ENCODE results near the gene NACC1.
"Not testable (repeated sequence)": the region's sequence is repeated elsewhere in the genome, so short reads cannot be mapped to it uniquely, and the experiment has no call there.

Gene NACC1

DNA sequence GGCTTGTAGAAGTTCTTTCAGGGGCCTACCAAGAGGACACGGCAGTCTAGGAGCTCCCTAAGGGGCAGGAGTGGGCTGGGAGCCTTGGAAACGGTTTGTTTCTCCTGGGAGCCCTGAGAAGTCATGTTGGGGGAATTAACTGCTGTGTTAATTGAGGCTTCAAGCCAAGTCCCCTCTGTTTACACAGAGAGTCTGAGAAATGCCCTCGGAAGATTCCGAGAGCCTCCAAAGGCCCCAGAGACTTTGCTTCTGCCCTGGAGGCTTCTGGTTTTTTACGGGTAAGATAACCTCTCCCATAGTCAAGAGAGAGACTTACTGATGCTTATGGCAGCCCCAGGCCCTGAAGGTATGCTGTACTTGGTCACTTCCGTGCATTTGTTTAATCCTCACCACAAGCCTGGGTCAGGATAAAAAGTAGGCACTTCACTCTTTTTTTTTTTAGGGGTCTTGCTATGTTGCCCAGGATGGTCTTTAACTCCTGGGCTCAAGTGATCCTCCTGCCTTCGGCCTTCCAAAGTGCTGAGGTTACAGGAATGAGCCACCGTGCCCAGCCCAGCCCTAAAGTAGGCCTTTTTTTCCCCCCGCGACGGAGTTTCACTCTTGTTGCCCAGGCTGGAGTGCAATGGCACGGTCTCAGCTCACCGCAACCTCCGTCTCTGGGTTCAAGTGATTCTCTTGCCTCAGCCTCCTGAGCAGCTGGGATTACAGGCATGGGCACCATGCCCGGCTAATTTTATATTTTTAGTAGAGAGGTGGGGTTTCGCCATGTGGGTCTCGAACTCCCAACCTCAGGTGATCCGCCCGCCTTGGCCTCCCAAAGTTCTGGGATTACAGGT, 47.3 kb downstream of the NACC1 start:
- DNase-seq = no peak

DNA sequence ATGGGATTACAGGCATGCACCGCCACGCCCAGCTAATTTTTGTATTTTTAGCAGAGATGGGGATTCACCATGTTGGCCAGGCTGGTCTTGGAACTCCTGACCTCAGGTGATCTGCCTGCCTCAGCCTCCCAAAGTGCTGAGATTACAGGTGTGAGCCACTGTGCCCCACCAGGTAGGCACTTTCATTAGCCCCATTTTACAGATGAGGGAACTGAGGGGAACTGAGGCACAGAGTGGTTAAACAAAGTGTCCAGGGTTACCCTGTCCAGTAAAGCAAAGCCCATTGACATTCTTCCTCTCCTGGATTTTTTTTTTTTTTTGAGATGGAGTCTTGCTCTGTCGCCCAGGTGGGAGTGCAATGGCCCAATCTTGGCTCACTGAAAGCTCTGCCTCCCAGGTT, 48.1 kb downstream of the NACC1 start:
- DNase-seq = not testable (repeated sequence)

DNA sequence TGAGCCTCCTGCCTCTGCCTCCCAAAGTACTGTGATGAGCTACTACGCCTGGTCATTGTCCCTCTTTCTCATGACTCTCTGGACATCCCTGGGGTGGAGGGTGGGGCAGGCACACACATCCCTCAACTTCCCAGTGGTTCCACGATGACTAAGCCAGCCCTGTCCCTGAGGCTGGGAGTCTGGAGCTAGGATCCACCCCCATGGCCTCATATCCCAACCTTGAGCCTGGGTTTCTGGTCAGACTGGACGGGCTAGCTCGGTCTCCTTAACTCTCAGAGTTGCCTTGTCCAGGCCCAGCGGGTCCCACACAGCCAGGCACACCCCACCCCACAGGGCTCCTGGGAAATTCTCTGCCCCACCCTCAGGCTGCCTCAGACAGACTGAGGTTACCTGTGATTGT, 51.7 kb downstream of the NACC1 start:
- DNase-seq = no peak

DNA sequence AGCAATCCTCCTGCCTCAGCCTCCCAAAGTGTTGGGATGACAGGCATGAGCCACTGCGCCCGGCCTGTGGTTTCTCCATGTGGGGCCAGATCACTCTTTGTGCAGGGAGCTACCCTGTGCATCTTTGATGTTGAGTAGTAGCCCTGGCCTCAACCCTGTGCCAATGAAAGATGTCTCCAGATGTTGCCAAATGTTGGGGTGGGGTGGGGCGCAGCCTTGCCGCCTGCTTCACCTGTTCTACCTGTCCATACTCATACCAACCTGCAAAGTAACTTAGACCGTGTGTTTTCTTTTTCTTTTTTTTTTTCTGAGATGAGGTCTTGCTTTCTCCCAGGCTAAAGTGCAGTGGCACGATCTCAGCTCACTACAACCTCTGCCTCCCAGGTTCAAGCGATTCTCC, 53.1 kb downstream of the NACC1 start:
- no peak for DNase-seq

DNA sequence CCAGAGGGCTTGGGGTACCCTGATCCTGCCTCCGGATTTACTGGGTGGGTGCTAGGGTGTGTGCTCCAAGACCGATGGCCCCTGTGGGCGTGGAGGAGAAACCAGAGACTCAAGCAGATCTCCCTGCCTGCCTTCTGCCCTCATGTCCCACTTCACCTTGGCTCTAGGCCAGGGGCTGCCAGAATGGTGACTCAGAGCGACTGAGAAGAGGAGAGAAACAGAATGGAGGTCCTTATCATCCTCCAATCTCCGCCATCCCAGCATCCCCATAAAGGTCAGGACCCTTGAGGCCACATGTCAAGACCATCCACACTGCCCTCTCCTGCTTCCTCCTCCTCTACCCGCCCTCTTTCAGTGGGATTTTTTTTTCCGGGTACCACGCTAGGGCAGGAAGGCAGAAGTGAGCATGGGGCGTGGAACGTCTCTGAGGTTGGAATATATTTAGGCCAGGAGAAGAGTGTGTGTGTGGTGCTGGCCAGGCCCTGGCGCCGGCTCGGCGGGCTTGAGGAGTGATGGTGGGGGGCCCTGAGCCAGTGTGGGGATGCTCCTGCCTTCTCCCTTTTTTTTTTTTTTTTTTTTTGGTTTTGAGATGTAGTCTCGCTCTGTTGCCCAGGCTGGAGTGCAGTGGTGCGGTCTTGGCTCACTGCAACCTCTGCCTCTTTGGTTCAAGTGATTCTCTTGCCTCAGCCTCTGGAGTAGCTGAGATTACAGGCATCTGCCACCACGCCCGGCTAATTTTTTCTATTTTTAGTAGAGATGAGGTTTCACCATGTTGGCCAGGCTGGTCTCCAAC, 54.5 kb downstream of the NACC1 start:
- no peak for DNase-seq

DNA sequence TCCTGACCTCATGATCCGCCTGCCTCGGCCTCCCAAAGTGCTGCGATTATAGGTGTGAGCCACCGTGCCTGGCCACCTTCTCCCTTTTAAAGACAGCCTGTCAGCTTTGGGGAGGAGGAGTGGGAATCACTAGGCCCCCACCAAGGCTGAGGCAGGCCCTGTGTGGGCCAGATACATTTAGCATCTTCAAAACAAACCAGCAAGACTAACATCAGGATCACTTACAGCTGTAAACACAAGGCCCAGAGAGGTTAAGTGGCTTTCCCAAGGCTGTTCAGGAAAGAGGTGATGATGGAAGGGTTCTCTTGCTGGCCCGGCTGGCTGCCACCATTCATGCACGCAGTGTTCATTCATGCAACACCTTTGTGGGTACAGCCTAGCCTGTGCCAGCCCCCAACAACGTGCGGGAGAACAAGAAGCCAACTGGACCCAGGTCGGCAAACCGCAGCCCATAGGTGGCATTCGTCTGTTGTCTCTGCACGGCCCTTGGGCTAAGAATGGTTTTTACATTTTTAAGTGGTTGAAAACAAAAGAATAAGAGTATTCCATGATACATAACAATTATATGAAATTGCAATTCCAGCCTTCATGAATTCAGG, 55.2 kb downstream of the NACC1 start:
- no peak for DNase-seq

DNA sequence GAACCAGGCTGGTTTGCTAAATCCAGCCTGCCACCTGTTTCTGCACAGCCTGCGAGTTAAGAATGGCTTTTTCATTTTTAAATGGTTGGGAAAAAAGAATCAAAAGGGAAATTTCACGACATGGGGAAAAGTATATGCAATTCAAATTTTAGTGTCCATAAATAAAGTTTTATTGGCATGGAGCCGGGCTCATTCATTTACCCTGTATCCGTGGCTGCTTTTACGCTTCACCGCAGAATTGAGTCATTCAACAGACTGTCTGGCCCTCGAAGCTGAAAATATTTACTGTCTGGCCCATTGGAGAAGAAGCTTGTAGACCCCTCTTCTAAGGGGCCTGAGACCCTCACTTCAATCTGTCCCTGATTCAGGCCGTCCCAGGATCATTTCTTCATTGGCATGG, 58.3 kb downstream of the NACC1 start:
- no peak for DNase-seq

DNA sequence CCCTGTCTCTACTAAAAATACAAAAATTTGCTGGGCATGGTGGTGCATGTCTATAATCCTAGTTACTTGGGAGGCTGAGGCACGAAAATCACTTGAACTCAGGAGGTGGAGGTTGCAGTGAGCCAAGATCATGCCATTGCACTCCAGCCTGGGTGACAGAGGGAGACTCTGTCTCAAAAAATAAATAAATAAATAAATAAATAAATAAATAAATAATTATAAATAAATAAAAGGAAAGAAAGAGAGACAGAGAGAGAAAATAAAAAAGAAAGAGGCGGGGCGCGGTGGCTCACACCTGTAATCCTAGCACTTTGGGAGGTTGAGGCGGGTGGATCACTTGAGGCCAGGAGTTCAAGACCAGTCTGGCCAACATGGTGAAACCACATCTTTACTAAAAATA, 59.5 kb downstream of the NACC1 start:
- DNase-seq = not testable (repeated sequence)

DNA sequence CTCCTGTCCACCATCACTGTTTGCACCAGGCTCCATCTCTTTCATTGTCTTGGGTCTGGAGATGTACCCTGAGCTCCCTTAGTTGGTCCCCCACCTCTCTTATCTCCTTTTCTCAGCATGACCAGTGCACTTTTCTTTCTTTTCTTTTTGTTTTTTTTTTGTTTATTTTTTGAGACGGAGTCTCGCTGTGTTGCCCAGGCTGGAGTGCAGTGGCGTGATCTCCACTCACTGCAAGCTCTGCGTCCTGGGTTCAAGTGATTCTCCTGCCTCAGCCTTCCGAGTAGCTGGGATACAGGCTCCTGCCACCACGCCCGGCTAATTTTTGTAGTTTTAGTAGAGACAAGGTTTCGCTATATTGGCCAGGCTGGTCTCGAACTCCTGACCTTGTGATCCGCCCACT, 60.2 kb downstream of the NACC1 start:
- not testable (repeated sequence) for DNase-seq

DNA sequence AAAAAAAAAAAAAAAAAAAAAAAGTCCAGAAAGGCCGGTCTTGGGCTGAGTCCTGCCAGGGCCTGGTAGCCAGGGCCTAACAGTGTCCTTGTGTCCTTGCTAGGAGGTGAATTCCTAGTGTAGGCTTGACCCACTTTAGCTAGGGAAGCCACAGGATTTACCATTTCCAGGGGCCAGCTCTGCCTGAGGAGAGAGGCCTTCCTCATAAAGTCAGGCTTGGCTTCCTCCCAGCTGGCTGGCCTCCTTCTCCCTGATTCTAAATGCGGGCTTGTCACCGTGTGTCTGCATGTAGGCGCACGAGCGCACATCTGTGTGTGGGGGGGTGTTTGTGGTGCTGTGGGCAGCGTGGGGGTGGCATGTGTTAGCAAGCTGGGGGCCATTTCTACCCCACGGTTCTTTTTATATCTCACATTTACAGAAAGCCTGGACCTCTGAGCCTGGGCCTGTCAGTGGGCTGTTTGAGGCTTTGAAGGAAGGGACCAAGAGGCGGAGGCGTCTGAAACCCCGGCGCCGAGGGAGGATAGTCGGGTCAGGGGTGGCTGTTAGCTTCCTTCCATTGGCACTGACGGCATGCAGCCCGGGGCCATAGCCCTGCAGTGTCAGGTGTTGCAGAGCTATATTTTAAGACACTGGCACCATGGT, 63.8 kb downstream of the NACC1 start:
- DNase-seq = no peak

DNA sequence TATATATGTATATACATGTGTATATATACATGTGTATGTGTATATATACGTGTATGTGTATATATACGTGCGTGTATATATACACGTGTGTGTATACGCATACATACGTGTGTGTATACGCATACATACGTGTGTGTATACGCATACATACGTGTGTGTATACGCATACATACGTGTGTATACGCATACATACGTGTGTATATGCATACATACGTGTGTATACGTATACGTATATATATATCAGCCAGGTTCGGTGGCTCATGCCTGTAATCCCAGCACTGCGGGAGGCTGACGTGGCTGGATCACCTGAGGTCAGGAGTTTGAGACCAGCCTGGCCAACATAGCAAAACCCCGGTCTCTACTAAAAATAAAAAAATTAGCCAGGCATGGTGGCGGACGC, 66.9 kb downstream of the NACC1 start:
- not testable (repeated sequence) for DNase-seq

DNA sequence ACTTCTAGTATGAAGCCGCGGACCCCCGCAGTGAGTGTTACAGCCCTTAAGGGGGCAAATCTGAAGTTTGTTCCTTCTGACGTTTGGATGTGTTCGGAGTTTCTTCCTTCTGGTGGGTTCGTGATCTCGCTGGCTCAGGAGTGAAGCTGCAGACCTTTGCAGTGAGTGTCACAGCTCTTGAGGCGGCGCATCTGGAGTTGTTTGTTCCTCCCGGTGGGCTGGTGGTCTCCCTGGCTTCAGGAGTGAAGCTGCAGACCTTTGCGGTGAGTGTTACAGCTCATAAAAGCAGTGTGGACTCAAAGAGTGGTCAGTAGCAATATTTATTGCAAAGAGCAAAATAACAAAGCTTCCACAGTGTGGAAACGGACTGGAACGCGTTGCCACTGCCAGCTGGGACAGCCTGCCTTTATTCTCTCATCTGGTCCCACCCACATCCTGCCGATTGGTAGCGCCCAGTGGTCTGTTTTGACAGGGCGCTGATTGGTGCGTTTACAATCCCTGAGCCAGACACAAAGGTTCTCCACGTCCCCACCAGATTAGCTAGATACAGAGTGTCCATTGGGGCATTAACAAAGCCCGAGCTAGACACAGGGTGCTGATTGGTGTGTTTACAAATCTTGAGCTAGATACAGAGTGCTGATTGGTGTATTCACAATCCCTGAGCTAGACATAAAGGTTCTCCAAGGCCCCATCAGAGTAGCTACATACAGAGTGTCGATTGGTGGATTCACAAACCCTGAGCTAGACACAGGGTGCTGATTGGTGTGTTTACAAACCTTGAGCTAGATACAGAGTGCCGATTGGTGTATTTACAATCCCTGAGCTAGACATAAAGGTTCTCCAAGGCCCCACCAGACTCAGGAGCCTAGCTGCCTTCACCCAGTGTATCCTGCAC, 67.9 kb downstream of the NACC1 start:
- not testable (repeated sequence) for DNase-seq

DNA sequence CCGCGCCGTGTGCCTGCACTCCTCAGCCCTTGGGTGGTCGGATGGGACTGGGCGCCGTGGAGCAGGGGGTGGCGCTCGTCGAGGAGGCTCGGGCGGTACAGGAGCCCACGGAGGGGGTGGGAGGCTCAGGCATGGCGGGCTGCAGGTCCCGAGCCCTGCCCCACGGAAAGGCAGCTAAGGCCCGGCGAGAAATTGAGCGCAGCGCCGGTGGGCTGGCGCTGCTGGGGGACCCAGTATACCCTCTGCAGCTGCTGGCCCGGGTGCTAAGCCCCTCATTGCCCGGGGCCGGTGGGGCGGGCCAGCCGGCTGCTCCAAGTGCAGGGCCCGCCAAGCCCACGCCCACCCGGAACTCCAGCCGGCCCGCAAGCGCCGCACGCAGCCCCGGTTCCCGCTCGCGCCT, 68.6 kb downstream of the NACC1 start:
- not testable (repeated sequence) for DNase-seq

DNA sequence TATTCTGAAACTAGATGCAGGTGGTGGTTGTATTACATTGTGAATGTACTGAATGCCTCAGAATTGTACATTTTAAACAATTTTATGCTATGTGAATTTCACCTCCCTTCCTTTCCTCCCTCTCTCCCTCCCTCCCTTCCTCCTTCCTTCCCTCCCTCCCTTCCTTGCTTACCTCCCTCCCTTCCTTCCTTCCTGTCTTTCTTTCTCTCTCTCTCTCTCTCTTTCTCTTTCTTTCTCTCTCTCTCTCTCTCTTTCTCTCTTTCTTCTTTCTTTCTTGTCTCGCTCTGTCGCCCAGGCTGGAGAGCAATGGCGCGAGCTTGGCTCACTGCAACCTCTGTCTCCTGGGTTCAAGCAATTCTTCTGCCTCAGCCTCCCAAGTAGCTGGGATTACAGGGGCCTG, 69.4 kb downstream of the NACC1 start:
- DNase-seq = no peak

DNA sequence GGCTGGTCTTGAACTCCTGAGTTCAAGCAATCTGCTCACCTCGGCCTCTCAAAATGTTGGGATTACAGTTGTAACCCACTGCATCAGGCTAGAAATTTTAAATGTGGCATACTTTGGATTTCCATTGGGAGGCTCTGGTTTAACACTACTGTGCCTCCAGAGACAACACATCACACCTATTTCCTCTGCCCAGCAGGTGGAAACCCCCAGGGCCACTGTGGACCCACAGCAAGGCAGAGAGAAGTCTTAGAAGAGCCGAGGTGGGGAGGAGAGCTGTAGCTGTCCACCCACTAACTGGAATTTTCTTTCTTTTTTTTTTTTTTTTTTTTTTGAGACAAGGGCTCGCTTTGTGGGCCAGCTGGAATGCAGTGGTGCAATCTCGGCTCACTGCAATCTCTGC, 71.5 kb downstream of the NACC1 start:
- no peak for DNase-seq

All from NCI-H345 (cell line).